Peyer's patch (tissue), 4 donors: Measurements from ENCODE around the gene TOM1L2. TPM values are rescaled to one million over a fixed set of nuclear protein-coding genes. Genes with fewer than 3 reads are reported as not detected.

Experiments used
- DNase-seq, 3 donors: peaks; one replicate each; pipeline ENCODE4 v3.0.0-alpha.2; 2017 to 2019
- H3K27ac ChIP-seq, 4 donors: fragments of 200-600 bp; sonication (generic); one replicate each; pipeline ENCODE4 v1.5.1; 2016 to 2019
- H3K27me3 ChIP-seq, 2 donors: fragments of 200-600 bp; sonication (generic); one replicate each; pipeline ENCODE4 v1.5.1; 2019
- H3K36me3 ChIP-seq, 3 donors: fragments of 200-600 bp; sonication (generic); one replicate each; pipeline ENCODE4 v1.5.1; 2016 to 2019
- H3K4me1 ChIP-seq, 4 donors: fragments of 200-600 bp; sonication (generic); one replicate each; pipeline ENCODE4 v1.5.1; 2016 to 2019
- H3K4me3 ChIP-seq, 4 donors: fragments of 200-600 bp; sonication (generic); 1 replicate in 3 of 4; 2 replicates in 1 of 4; pipeline ENCODE4 v1.5.1; 2016 to 2019; ENCODE audit warnings: mild to moderate bottlenecking in 1 of 4
- H3K9me3 ChIP-seq, 4 donors: fragments of 200-600 bp; sonication (generic); one replicate each; pipeline ENCODE4 v1.5.1; 2016 to 2019; ENCODE audit warnings: mild to moderate bottlenecking in 1 of 4
- CTCF ChIP-seq, 6 experiments: fragments of 450-650 bp in 4 of 6; fragments of 200-600 bp in 2 of 6; sonication (generic) in 1 of 6; IDR thresholded peaks; one replicate each; pipeline ENCODE4 v1.5.1; 2017 to 2019; ENCODE audit warnings: antibody characterized with exemption in 6 of 6, mild to moderate bottlenecking in 3 of 6, moderate library complexity in 1 of 6
- POLR2A ChIP-seq, 2 donors: fragments of 450-650 bp; IDR thresholded peaks; one replicate each; pipeline ENCODE4 v1.5.1; 2017; ENCODE audit warnings: antibody characterized with exemption in 2 of 2, mild to moderate bottlenecking in 2 of 2, moderate library complexity in 2 of 2
- total RNA-seq, 4 donors: library from RNA; depleted of rRNA; stranded (reverse); fragments of >200 nt; gene quantifications; one replicate each; pipeline ENCODE4 v1.1.0, GENCODE V29; 2016

Gene TOM1L2
- total RNA-seq, 4 donors from 2014 or later, result 49.5 to 74.8 (median 62.7) TPM

- Histone ChIP-seq H3K9me3 (no peaks in the 10 kb centered on the region), H3K27ac (no peak overlapping the region), H3K27me3 (no peaks in the 10 kb centered on the region), H3K36me3 (peaks cover 0 to 82% (median 0%) of the 10 kb centered on the region in 3 donors), H3K4me3 (no peak overlapping the region), H3K4me1 (peaks cover 0 to 52% (median 5%) of the 10 kb centered on the region in 4 donors)
- DNase-seq, result no peak
- TF ChIP-seq CTCF (IDR thresholded peaks at IDR 0.05), result peak in 1 of 6 experiments; percentile 3
- TF ChIP-seq POLR2A (IDR thresholded peaks at IDR 0.05), result no peak
These were observed 155.2 kb downstream of the TOM1L2 start for GRCh38 chr17:17816831-17817551.

GRCh38 chr17:17816240-17816814 lies 155.9 kb downstream of the TOM1L2 start:
- H3K36me3 ChIP-seq, result peaks cover 0 to 88% (median 0%) of the 10 kb centered on the region in 3 donors
- H3K9me3 ChIP-seq, result no peaks in the 10 kb centered on the region
- peaks cover 0 to 52% (median 5%) of the 10 kb centered on the region in 4 donors for H3K4me1 ChIP-seq
- DNase-seq, result no peak
- no peak overlapping the region for H3K4me3 ChIP-seq
- TF ChIP-seq CTCF (IDR thresholded peaks at IDR 0.05), result no peak
- TF ChIP-seq POLR2A (IDR thresholded peaks at IDR 0.05), result no peak
- H3K27me3 ChIP-seq, result no peaks in the 10 kb centered on the region
- H3K27ac ChIP-seq, result no peak overlapping the region

GRCh38 chr17:17815436-17816200 lies 156.6 kb downstream of the TOM1L2 start:
- no peak for DNase-seq
- TF ChIP-seq CTCF (IDR thresholded peaks at IDR 0.05) (no peak), POLR2A (IDR thresholded peaks at IDR 0.05) (no peak)
- Histone ChIP-seq H3K27me3 (no peaks in the 10 kb centered on the region), H3K27ac (no peak overlapping the region), H3K4me1 (peaks cover 0 to 46% (median 5%) of the 10 kb centered on the region in 4 donors), H3K9me3 (no peaks in the 10 kb centered on the region), H3K4me3 (no peak overlapping the region), H3K36me3 (peaks cover 0 to 93% (median 0%) of the 10 kb centered on the region in 3 donors)

- H3K27ac ChIP-seq, result no peak overlapping the region
- no peak for TF ChIP-seq CTCF (IDR thresholded peaks at IDR 0.05)
These were observed 157.2 kb downstream of the TOM1L2 start for GRCh38 chr17:17815062-17815406.

GRCh38 chr17:17814162-17815061 lies 157.8 kb downstream of the TOM1L2 start:
- DNase-seq, result no peak
- Histone ChIP-seq H3K4me1 (peaks cover 0 to 39% (median 2%) of the 10 kb centered on the region in 4 donors), H3K36me3 (peaks cover 0 to 91% (median 0%) of the 10 kb centered on the region in 3 donors), H3K4me3 (no peak overlapping the region), H3K27me3 (no peaks in the 10 kb centered on the region), H3K9me3 (no peaks in the 10 kb centered on the region), H3K27ac (no peak overlapping the region)
- TF ChIP-seq CTCF (IDR thresholded peaks at IDR 0.05), result no peak

More at GRCh38 chr17:17815062-17815406, 157.2 kb downstream of the TOM1L2 start:
- no peaks in the 10 kb centered on the region for H3K9me3 ChIP-seq
- DNase-seq, result no peak
- no peaks in the 10 kb centered on the region for H3K27me3 ChIP-seq
- H3K36me3 ChIP-seq, result peaks cover 0 to 95% (median 0%) of the 10 kb centered on the region in 3 donors
- H3K4me1 ChIP-seq, result peaks cover 0 to 40% (median 4%) of the 10 kb centered on the region in 4 donors
- H3K4me3 ChIP-seq, result no peak overlapping the region
